Sigmoid colon (tissue), 7 donors: Measurements from ENCODE around the gene CFAP46. TPM values are rescaled to one million over a fixed set of nuclear protein-coding genes. Genes with fewer than 3 reads are reported as not detected.
"Not testable (repeated sequence)": the region's sequence is repeated elsewhere in the genome, so short reads cannot be mapped to it uniquely, and the experiment has no call there.

Experiments used
- DNase-seq: peaks from one replicate; pipeline ENCODE4 v3.0.0-alpha.2; 2019
- H3K27ac ChIP-seq, 4 donors: fragments of 200-600 bp; sonication (generic); one replicate each; pipeline ENCODE4 v1.5.1; 2016 to 2019; ENCODE audit warnings: mild to moderate bottlenecking in 1 of 4
- H3K27me3 ChIP-seq, 3 donors: fragments of 200-600 bp; sonication (generic); one replicate each; pipeline ENCODE4 v1.5.1; 2019; ENCODE audit warnings: mild to moderate bottlenecking in 1 of 3
- H3K36me3 ChIP-seq, 4 donors: fragments of 200-600 bp; sonication (generic); one replicate each; pipeline ENCODE4 v1.5.1; 2016 to 2019
- H3K4me1 ChIP-seq, 4 donors: fragments of 200-600 bp; sonication (generic); one replicate each; pipeline ENCODE4 v1.5.1; 2017 to 2019
- H3K4me3 ChIP-seq, 4 donors: fragments of 200-600 bp; sonication (generic); one replicate each; pipeline ENCODE4 v1.5.1; 2017 to 2019; ENCODE audit warnings: mild to moderate bottlenecking in 2 of 4, moderate library complexity in 1 of 4
- H3K9me3 ChIP-seq, 4 donors: fragments of 200-600 bp in 3 of 4; sonication (generic) in 3 of 4; one replicate each; pipeline versions ENCODE4 v1.5.1 to v1.6.1; 2013 to 2019
- EP300 ChIP-seq, 4 donors: sonication (generic); formaldehyde crosslinking; IDR thresholded peaks; one replicate each; pipeline ENCODE4 v1.6.1; 2017; ENCODE audit warnings: antibody characterized with exemption in 4 of 4
- POLR2A ChIP-seq, 2 donors: fragments of 450-650 bp; IDR thresholded peaks; one replicate each; pipeline ENCODE4 v1.6.1; 2016; ENCODE audit warnings: antibody characterized with exemption in 2 of 2, mild to moderate bottlenecking in 2 of 2, moderate library complexity in 2 of 2
- POLR2AphosphoS5 ChIP-seq, 4 donors: sonication (generic); formaldehyde crosslinking; IDR thresholded peaks; one replicate each; pipeline ENCODE4 v1.6.1; 2017; ENCODE audit warnings: antibody characterized with exemption in 4 of 4
- WGBS, 2 donors: extraction: QIAGEN DNeasy Blood & Tissue Kit; methylation state at CpG; one replicate each; pipeline ENCODE4 v1.1.7; 2013; 5-methylcytosine and 5-hydroxymethylcytosine counted together
- intact Hi-C: fragments of 100-400 bp; cut with DNase I; formaldehyde crosslinking; loops from one replicate; pipeline ENCODE4 v1.15.1; 2023
- polyA plus RNA-seq, 3 donors: library from polyadenylated mRNA; stranded (reverse); fragments of 200-250 nt; gene quantifications; one replicate each; pipeline ENCODE4 v1.2.3, GENCODE V29; 2013
- total RNA-seq, 4 donors: library from RNA; depleted of rRNA; stranded (reverse); fragments of >200 nt; gene quantifications; one replicate each; pipeline ENCODE4 v1.1.0, GENCODE V29; 2016
- TF ChIP-seq, protein P1 (sequence below), 4 experiments: fragments of 450-650 bp in 3 of 4; fragments of 200-600 bp in 1 of 4; IDR thresholded peaks; one replicate each; pipeline ENCODE4 v1.5.1; 2016 to 2019; ENCODE audit warnings: antibody characterized with exemption in 4 of 4, mild to moderate bottlenecking in 3 of 4, moderate library complexity in 2 of 4
- donor health status: healthy with polysubstance abuse.
- donor health status: Bipolar disorder and iron deficiency.
- donor health status: healthy.

The CFAP46 gene
- total and polyA plus RNA-seq, 7 donors, result 0.10 to 1.7 (median 0.38) TPM; not detected in 3

DNA sequence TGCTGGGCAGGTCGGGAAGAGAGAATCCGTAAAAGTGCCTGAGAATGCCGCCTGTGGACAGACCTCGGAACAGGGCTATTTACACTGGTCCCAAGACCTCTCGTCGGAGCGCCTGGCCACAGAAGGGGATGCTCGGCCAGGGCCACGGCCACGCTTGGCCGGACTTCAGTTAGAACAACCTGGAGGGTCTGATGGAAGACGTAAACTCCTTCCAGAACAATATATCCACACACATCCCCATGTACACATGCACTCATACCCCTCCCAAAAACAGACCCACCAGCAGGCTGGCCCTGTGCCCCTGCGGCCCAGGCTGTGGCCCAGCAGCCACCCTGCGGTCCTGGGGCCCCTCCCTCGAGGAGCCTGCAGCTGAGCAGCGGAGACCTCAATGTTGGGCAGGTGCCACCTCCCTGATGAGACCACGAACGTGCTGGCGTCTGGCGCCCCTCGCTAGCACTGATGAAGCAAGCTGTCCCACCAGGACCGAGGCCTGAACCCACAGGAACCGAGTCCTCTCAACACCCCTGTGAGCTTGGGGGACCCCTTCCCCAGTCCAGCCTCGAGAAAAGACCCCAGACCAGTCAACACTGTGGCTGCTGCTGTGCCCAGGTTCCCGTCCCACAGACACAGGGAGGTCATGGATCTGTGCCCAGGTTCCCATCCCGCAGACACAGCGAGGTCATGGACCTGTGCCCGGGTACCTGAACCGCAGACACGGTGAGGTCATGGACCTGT is 8.9 kb downstream of the CFAP46 start:
- TF ChIP-seq, protein P1, sequence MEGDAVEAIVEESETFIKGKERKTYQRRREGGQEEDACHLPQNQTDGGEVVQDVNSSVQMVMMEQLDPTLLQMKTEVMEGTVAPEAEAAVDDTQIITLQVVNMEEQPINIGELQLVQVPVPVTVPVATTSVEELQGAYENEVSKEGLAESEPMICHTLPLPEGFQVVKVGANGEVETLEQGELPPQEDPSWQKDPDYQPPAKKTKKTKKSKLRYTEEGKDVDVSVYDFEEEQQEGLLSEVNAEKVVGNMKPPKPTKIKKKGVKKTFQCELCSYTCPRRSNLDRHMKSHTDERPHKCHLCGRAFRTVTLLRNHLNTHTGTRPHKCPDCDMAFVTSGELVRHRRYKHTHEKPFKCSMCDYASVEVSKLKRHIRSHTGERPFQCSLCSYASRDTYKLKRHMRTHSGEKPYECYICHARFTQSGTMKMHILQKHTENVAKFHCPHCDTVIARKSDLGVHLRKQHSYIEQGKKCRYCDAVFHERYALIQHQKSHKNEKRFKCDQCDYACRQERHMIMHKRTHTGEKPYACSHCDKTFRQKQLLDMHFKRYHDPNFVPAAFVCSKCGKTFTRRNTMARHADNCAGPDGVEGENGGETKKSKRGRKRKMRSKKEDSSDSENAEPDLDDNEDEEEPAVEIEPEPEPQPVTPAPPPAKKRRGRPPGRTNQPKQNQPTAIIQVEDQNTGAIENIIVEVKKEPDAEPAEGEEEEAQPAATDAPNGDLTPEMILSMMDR (IDR thresholded peaks at IDR 0.05), result no peak
- TF ChIP-seq POLR2A (IDR thresholded peaks at IDR 0.05) (no peak), EP300 (IDR thresholded peaks at IDR 0.05) (no peak), POLR2AphosphoS5 (IDR thresholded peaks at IDR 0.05) (no peak)
- Histone ChIP-seq H3K9me3 (no peaks in the 10 kb centered on the region), H3K27me3 (no peaks in the 10 kb centered on the region), H3K27ac (no peak overlapping the region), H3K4me1 (no peaks in the 10 kb centered on the region), H3K36me3 (no peaks in the 10 kb centered on the region), H3K4me3 (no peak overlapping the region)
- intact Hi-C loops, result no loop called here
- no peak for DNase-seq
- WGBS, 2 donors, result 84 to 90% methylated on average over 30 of the region's 30 CpGs

DNA sequence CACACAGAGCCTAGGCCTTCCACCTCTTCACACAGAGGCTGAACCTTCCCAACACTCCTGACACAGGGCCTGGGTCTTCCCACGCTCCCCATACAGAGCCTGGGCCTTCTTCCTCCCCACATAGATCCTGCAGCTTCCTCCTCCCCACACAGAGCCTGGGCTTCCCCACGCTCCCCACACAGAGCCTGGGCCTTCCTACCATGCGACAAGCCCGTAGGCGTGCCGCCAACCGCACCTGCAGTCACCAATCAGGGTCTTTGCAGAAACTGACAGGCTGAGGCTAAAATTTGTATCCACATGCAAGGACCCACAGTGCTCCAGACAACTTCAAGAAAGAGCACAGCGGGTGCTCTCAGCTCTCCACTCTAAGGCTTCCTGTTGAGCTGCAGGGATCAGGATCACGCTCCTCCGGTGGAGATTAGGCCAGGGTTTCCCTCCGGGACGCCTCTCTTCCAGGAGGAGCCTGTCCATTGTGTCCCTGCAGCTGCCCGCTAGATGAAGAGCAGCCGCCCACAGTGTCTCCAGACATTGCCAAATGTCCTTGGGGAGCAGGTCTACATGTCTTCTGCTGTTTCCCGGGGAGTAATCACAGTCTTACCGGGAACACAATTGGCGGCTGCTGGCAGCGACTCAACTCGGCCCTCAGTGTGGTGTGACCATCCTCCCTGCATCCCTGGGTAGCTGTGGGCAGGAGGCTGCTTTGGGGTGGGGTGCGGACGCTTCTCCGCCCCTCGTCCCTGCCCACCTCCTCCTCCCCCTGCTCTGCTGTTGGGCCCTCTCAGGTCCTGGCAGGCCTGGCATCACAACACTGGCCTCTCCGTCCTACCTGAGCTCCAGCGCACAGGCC is 9.7 kb downstream of the CFAP46 start:
- Histone ChIP-seq H3K36me3 (no peaks in the 10 kb centered on the region), H3K27ac (no peak overlapping the region), H3K4me1 (no peaks in the 10 kb centered on the region), H3K27me3 (no peaks in the 10 kb centered on the region), H3K9me3 (no peaks in the 10 kb centered on the region), H3K4me3 (no peak overlapping the region)
- intact Hi-C loops, result no loop called here
- WGBS, 2 donors, result 90 to 93% methylated on average over 25 of the region's 25 CpGs
- TF ChIP-seq, protein P1 (IDR thresholded peaks at IDR 0.05), result no peak
- TF ChIP-seq EP300 (IDR thresholded peaks at IDR 0.05) (no peak), POLR2AphosphoS5 (IDR thresholded peaks at IDR 0.05) (no peak), POLR2A (IDR thresholded peaks at IDR 0.05) (no peak)
- DNase-seq, result no peak

DNA sequence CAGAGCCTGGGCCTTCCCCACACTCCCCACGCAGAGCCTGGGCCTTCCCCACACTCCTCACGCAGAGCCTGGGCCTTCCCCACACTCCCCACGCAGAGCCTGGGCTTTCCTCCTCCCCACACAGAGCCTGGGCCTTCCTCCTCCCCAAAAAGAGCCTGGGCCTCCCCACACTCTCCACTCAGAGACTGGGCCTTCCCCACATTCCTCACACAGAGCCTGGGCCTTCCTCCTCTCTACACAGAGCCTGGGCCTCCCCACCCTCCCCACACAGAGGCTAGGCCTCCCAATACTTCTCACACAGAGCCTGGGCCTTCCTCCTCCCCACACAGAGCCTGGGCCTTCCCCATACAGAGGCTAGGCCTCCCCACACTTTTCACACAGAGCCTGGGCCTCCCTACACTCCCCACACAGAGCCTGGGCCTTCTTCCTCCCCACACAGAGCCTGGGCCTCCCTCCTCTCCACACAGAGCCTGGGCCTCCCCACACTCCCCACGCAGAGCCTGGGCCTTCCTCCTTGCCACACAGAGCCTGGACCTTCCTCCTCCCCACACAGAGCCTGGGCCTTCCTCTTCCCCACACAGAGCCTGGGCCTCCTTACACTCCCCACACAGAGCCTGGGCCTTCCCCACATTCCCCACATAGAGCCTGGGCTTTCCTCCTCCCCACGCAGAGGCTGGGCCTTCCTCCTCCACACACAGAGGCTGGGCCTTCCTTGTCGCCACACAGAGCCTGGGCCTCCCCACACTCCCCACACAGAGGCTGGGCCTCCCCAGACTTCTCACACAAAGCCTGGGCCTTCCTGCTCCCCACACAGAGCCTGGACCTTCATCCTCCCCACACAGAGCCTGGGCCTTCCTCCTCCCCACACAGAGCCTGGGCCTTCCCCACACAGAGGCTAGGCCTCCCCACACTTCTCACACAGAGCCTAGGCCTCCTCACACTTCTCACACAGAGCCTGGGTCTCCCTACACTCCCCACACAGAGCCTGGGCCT is 10.8 kb downstream of the CFAP46 start:
- H3K9me3 ChIP-seq, H3K27me3 ChIP-seq, DNase-seq, H3K27ac ChIP-seq, H3K4me3 ChIP-seq, intact Hi-C loops, H3K4me1 ChIP-seq, H3K36me3 ChIP-seq: not testable (repeated sequence)
- 74 to 83% methylated on average over 6 of the region's 6 CpGs for WGBS, 2 donors

DNA sequence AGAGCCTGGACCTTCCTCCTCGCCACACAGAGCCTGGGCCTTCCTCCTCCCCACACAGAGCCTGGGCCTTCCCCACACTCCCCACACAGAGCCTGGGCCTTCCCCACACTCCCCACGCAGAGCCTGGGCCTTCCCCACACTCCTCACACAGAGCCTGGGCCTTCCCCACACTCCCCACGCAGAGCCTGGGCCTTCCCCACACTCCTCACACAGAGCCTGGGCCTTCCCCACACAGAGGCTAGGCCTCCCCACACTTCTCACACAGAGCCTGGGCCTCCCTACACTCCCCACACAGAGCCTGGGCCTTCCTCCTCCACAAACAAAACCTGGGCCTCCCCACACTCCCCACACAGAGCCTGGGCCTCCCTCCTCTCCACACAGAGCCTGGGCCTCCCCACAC is 11.7 kb downstream of the CFAP46 start:
- H3K9me3 ChIP-seq, H3K4me1 ChIP-seq, DNase-seq, H3K27me3 ChIP-seq, H3K4me3 ChIP-seq, H3K27ac ChIP-seq, H3K36me3 ChIP-seq, intact Hi-C loops: not testable (repeated sequence)
- WGBS, 2 donors, result 57 to 76% methylated on average over 2 of the region's 3 CpGs

DNA sequence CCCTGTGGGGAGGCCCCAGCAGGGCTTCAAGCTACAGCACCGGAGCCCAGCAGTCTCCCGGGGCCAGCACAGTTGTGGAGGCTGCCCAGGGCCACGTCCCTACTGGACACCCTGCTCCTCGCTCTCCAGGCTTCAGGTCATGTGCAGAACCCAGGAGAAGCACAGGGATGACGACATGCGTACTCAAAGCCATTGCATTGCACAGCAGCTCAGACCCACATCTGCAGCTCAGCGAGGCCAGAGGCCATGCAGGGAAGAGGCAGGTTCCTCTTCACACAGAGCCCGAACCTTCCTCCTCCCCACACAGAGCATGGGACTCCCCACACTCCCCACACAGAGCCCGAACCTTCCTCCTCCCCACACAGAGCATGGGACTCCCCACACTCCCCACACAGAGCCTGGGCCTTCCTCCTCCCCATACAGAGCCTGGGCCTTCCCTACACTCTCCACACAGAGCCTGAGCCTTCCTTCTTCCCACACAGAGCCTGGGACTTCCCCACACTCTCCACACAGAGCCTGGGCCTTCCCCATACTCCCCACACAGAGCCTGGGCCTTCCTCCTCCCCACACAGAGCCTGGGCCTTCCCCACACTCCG is 12.3 kb downstream of the CFAP46 start:
- H3K9me3 ChIP-seq, result no peaks in the 10 kb centered on the region
- H3K27me3 ChIP-seq, result no peaks in the 10 kb centered on the region
- intact Hi-C loops, result no loop called here
- DNase-seq, result no peak
- WGBS, 2 donors, result 79 to 80% methylated on average over 10 of the region's 10 CpGs
- no peaks in the 10 kb centered on the region for H3K4me1 ChIP-seq
- no peak overlapping the region for H3K4me3 ChIP-seq
- TF ChIP-seq EP300 (IDR thresholded peaks at IDR 0.05) (no peak), POLR2AphosphoS5 (IDR thresholded peaks at IDR 0.05) (no peak), POLR2A (IDR thresholded peaks at IDR 0.05) (no peak)
- TF ChIP-seq, protein P1 (IDR thresholded peaks at IDR 0.05), result no peak
- H3K36me3 ChIP-seq, result no peaks in the 10 kb centered on the region
- H3K27ac ChIP-seq, result no peak overlapping the region
